HG03135 (cell line): ENCODE measurements around the gene ARSK.
A peak's percentile ranks its signal among the peaks of the same experiment; 100 is the strongest.
"Not testable (repeated sequence)": the region's sequence is repeated elsewhere in the genome, so short reads cannot be mapped to it uniquely, and the experiment has no call there.

ENCODE experiments used
- ATAC-seq: cut with Tn5 transposase; IDR thresholded peaks from one replicate; pipeline ENCODE4 v1.9.1; 2021; ENCODE audit warnings: mild to moderate bottlenecking, moderate library complexity; ENCODE audit not compliant: unreplicated experiment

The ARSK gene

GRCh38 chr5:95620870-95621838 lies 66.3 kb downstream of the ARSK start:
- ATAC-seq: peak; percentile 35

GRCh38 chr5:95621839-95622629 lies 67.1 kb downstream of the ARSK start:
- ATAC-seq: no peak

- ATAC-seq: no peak
Measured at GRCh38 chr5:95623706-95624105, 68.8 kb downstream of the ARSK start.

- no peak for ATAC-seq
Measured at GRCh38 chr5:95624368-95624767, 69.5 kb downstream of the ARSK start.

GRCh38 chr5:95626701-95627100 lies 71.8 kb downstream of the ARSK start:
- ATAC-seq: no peak

GRCh38 chr5:95627971-95628810 lies 73.3 kb downstream of the ARSK start:
- no peak for ATAC-seq

- ATAC-seq: no peak
Measured at GRCh38 chr5:95628933-95629332, 74.0 kb downstream of the ARSK start.

GRCh38 chr5:95630394-95630917 lies 75.6 kb downstream of the ARSK start:
- no peak for ATAC-seq

GRCh38 chr5:95631255-95631958 lies 76.5 kb downstream of the ARSK start:
- no peak for ATAC-seq

GRCh38 chr5:95631991-95632675 lies 77.2 kb downstream of the ARSK start:
- peak; percentile 96 for ATAC-seq

- not testable (repeated sequence) for ATAC-seq
Measured at GRCh38 chr5:95632942-95633341, 78.0 kb downstream of the ARSK start.

GRCh38 chr5:95633671-95634070 lies 78.8 kb downstream of the ARSK start:
- ATAC-seq: no peak

- ATAC-seq: no peak
Measured at GRCh38 chr5:95634081-95634480, 79.2 kb downstream of the ARSK start.

GRCh38 chr5:95638632-95639031 lies 83.7 kb downstream of the ARSK start:
- no peak for ATAC-seq

GRCh38 chr5:95641741-95642220 lies 86.9 kb downstream of the ARSK start:
- ATAC-seq: no peak

GRCh38 chr5:95643152-95643551 lies 88.3 kb downstream of the ARSK start:
- ATAC-seq: no peak

- ATAC-seq: peak; percentile 33
Measured at GRCh38 chr5:95644351-95645042, 89.6 kb downstream of the ARSK start.

- ATAC-seq: not testable (repeated sequence)
Measured at GRCh38 chr5:95646226-95646568, 91.3 kb downstream of the ARSK start.
